ENCODE data around the gene TRIM65. TPM values are rescaled to one million over a fixed set of nuclear protein-coding genes. Genes with fewer than 3 reads are reported as not detected.

The TRIM65 gene
- total RNA-seq, 1 donor from 2014 or later = 10.2 TPM

GRCh38 chr17:75877752-75878173, 19.0 kb downstream of the TRIM65 start:
- Histone ChIP-seq H3K9me3 (replicated peaks) (no peaks in the 10 kb centered on the region), H3K27ac (replicated peaks) (peak overlapping the region; percentile 96), H3K27me3 (ENCODE audit: low read depth) (no peaks in the 10 kb centered on the region), H3K4me3 (peak overlapping the region; percentile 86), H3K4me1 (peaks cover 64% of the 10 kb centered on the region), H3K36me3 (peaks cover 28% of the 10 kb centered on the region)
- TF ChIP-seq CTCF (IDR thresholded peaks at IDR 0.05; ENCODE audit: borderline replicate concordance) = peak; percentile 67
- intact Hi-C loops (cut with micrococcal nuclease) = no loop called here
- peak; percentile 75 for DNase-seq

DNA sequence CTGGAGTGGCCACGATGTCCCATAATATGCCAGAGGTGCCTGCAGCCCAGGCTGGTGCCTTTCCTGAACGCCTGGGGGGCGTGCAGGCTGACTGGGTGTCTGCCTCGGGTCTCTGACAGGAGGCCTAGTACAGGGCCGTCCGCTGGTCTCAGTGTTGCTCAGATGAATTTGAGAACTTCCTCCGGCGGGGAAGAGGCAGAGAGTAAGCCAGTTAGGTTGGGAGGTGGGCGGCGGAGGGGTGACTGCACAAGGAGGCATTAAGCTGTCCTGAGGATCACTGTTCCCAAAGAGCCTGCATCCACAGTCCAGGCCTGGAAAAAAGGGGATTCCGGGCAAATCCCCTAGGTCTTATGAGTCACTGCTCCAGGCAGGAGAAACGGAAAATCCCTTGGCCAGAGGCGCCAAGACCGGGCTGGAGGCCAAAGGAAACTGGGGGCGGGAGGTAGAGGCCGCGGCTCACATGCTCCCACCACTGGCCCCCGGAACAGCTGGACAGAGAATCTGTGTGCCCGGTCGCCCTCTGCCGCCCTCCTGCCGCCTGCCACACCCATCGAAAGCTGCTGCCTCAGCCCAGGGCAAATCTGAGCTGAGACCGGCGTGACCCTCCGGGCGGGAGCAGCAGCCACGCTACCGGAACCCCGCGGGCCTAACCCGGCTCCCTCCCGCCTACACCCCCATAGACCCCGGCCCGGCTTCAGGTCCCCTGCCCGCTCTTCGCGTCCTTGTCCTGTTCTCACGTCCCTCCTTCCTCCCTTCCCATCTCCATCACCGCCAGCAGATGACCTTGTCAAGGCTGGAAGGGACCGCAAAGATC, 19.6 kb downstream of the TRIM65 start:
- peaks cover 28% of the 10 kb centered on the region for H3K36me3 ChIP-seq
- no peaks in the 10 kb centered on the region for H3K9me3 ChIP-seq (replicated peaks)
- peak overlapping the region; percentile 86 for H3K4me3 ChIP-seq
- peak; percentile 96 for DNase-seq
- TF ChIP-seq CTCF (IDR thresholded peaks at IDR 0.05; ENCODE audit: borderline replicate concordance) = no peak
- H3K27ac ChIP-seq (replicated peaks) = peak overlapping the region; percentile 96
- no peaks in the 10 kb centered on the region for H3K27me3 ChIP-seq (ENCODE audit: low read depth)
- peaks cover 70% of the 10 kb centered on the region for H3K4me1 ChIP-seq
- intact Hi-C loops (cut with micrococcal nuclease) = no loop called here

DNA sequence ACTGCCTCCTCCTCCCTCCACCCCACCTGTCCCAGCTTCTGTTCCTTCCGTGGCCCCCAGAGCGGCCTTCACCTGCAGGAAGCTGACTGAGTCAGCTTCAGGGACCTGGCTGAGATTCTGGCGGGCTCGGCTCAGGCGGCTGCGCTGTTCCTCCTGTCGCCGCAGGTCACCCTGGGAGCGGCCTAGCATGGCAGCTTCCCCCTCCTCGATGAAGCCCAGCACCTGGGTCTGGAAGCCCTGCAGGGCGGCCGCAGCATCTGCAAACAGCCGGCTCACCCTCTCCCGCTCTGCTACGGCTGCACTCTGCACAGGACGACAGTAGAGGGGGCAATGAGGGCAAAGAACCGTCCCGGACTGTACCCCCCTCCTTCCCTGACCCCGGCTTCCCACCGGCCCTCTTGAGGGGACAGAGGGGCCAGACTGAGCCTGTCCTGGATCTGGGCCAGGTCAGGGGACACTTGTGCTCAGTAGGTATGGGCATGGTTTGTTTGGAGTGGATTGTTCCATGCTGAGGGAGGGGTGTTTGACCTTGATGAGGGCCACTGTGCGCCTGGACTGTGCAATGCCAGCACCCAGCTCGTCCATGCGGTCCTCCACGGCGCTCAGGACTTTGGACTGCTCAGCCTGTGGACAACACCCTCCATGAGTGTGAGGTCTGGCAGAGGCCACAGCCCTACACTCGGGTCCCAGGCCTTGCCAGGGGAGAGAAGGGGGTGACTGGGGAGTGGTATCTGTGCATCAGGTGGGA, 20.4 kb downstream of the TRIM65 start:
- peaks cover 78% of the 10 kb centered on the region for H3K4me1 ChIP-seq

GRCh38 chr17:75875940-75876189, 20.9 kb downstream of the TRIM65 start:
- H3K4me1 ChIP-seq = peaks cover 81% of the 10 kb centered on the region
- no peaks in the 10 kb centered on the region for H3K9me3 ChIP-seq (replicated peaks)
- no peak for DNase-seq
- no peaks in the 10 kb centered on the region for H3K27me3 ChIP-seq (ENCODE audit: low read depth)
- H3K4me3 ChIP-seq = peak overlapping the region; percentile 86
- intact Hi-C loops (cut with micrococcal nuclease) = no loop called here
- peak overlapping the region; percentile 96 for H3K27ac ChIP-seq (replicated peaks)
- H3K36me3 ChIP-seq = peaks cover 28% of the 10 kb centered on the region
- no peak for TF ChIP-seq CTCF (IDR thresholded peaks at IDR 0.05; ENCODE audit: borderline replicate concordance)

More for the DNA sequence above, 20.4 kb downstream of the TRIM65 start:
- Histone ChIP-seq H3K27me3 (ENCODE audit: low read depth) (no peaks in the 10 kb centered on the region), H3K27ac (replicated peaks) (peak overlapping the region; percentile 96), H3K9me3 (replicated peaks) (no peaks in the 10 kb centered on the region), H3K4me3 (peak overlapping the region; percentile 86), H3K36me3 (peaks cover 28% of the 10 kb centered on the region)
- DNase-seq = peak; percentile 51
- intact Hi-C loops (cut with micrococcal nuclease) = no loop called here
- peak; percentile 10 for TF ChIP-seq CTCF (IDR thresholded peaks at IDR 0.05; ENCODE audit: borderline replicate concordance)

- peak overlapping the region; percentile 96 for H3K27ac ChIP-seq (replicated peaks)
- intact Hi-C loops (cut with micrococcal nuclease) = no loop called here
- no peaks in the 10 kb centered on the region for H3K27me3 ChIP-seq (ENCODE audit: low read depth)
- TF ChIP-seq CTCF (IDR thresholded peaks at IDR 0.05; ENCODE audit: borderline replicate concordance) = no peak
- H3K36me3 ChIP-seq = peaks cover 28% of the 10 kb centered on the region
- no peak for DNase-seq
- H3K4me1 ChIP-seq = peaks cover 86% of the 10 kb centered on the region
- H3K4me3 ChIP-seq = peak overlapping the region; percentile 86
- no peaks in the 10 kb centered on the region for H3K9me3 ChIP-seq (replicated peaks)
Observed at GRCh38 chr17:75875182-75875939, 21.4 kb downstream of the TRIM65 start.

Measured in left ventricle myocardium inferior (tissue), 1 donor.